Colonic mucosa (tissue), 4 donors: ENCODE measurements around the gene RPH3AL. TPM values are rescaled to one million over a fixed set of nuclear protein-coding genes. Genes with fewer than 3 reads are reported as not detected.

ENCODE experiments used
- DNase-seq: peaks from one replicate; pipeline ENCODE4 v3.0.0-alpha.2; 2020
- H3K27ac ChIP-seq: fragments of 200-600 bp; one replicate; pipeline ENCODE4 v1.8.0; 2021
- H3K27me3 ChIP-seq: fragments of 200-600 bp; one replicate; pipeline ENCODE4 v1.8.0; 2021
- H3K36me3 ChIP-seq: fragments of 200-600 bp; one replicate; pipeline ENCODE4 v1.8.0; 2021
- H3K4me1 ChIP-seq: fragments of 200-600 bp; one replicate; pipeline ENCODE4 v1.8.0; 2021; ENCODE audit warnings: mild to moderate bottlenecking
- H3K4me3 ChIP-seq: fragments of 200-600 bp; one replicate; pipeline ENCODE4 v1.8.0; 2021
- H3K9ac ChIP-seq, 2 donors: one replicate each; pipeline ENCODE4 v1.7.0; 2013; ENCODE audit warnings: control low read depth in 2 of 2, low read depth in 2 of 2, low read length in 2 of 2
- H3K9me3 ChIP-seq: fragments of 200-600 bp; one replicate; pipeline ENCODE4 v1.8.0; 2021
- intact Hi-C: fragments of 100-400 bp; cut with DNase I; formaldehyde crosslinking; loops from one replicate; pipeline ENCODE4 v1.14.1; 2022
- total RNA-seq, 2 donors: library from RNA; stranded (reverse); fragmentation: NEBNext Ultra II Directional in 1 of 2; extraction: Animal tissue kit (Norgen Biotek cat#: 25700) in 1 of 2; gene quantifications; one replicate each; pipeline ENCODE4 v1.2.1, GENCODE V29; 2021
- TF ChIP-seq, protein P1 (sequence below): fragments of 200-600 bp; IDR thresholded peaks from one replicate; pipeline ENCODE4 v1.8.0; 2022; ENCODE audit warnings: antibody characterized with exemption, mild to moderate bottlenecking
- donor health status: healthy.
- donor health status: DM: no; HTN: no; CAD: no.
- donor health status: DM: no; HTN: no; CAD: no.

The RPH3AL gene
- total RNA-seq, 2 donors from 2014 or later: 14.9 to 34.2 TPM

- TF ChIP-seq, protein P1, sequence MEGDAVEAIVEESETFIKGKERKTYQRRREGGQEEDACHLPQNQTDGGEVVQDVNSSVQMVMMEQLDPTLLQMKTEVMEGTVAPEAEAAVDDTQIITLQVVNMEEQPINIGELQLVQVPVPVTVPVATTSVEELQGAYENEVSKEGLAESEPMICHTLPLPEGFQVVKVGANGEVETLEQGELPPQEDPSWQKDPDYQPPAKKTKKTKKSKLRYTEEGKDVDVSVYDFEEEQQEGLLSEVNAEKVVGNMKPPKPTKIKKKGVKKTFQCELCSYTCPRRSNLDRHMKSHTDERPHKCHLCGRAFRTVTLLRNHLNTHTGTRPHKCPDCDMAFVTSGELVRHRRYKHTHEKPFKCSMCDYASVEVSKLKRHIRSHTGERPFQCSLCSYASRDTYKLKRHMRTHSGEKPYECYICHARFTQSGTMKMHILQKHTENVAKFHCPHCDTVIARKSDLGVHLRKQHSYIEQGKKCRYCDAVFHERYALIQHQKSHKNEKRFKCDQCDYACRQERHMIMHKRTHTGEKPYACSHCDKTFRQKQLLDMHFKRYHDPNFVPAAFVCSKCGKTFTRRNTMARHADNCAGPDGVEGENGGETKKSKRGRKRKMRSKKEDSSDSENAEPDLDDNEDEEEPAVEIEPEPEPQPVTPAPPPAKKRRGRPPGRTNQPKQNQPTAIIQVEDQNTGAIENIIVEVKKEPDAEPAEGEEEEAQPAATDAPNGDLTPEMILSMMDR: no peak
- Histone ChIP-seq H3K4me3 (no peak overlapping the region), H3K27me3 (no peaks in the 10 kb centered on the region), H3K27ac (peak overlapping the region; percentile 77), H3K4me1 (peaks cover 3% of the 10 kb centered on the region), H3K9ac (peak overlapping the region; percentile 60 to 63), H3K36me3 (no peaks in the 10 kb centered on the region), H3K9me3 (no peaks in the 10 kb centered on the region)
- intact Hi-C loops: no loop called here
- peak; percentile 21 for DNase-seq
These were observed 119.1 kb downstream of the RPH3AL start for GRCh38 chr17:233473-233941.

DNA sequence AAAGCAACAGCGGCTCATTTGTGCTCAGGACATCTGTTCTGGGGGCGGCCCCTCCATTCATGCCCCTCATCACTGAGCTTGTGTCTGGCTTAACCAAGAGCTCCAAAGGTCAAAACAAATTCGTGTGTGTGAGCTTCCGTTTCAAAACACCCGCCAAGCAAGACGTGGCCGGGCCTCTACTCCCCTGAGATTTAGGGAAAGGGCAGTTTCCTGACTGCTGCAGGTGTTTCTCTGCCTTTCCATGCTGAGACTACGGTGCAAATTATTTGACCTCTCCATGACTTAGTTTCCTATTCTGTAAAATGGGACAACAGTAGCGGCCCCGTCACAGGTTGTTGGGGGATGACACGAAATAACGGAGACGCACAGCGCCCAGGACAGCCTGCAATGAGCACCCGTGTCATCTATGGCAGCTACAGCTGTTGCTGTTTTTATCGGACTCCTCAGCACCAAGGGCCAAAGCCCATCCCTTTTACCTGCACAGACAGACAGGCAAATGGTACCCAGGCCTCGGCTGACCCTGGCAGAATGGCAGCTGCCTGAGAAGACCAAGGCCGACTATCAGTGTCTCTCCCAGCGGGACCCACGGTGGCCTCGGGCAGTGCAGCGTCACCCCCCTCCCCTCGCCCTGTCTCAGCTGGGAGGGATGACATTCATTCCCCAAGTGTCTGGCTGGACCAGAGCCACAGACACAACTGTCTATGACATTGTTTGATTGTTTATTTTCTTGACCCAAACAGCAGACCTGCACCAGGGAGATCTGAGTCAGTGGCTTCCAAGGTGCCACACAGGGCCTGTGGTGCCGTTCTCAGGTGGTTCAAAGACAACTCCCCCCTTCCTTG, 120.4 kb downstream of the RPH3AL start:
- Histone ChIP-seq H3K4me1 (peaks cover 3% of the 10 kb centered on the region), H3K9me3 (no peaks in the 10 kb centered on the region), H3K27ac (no peak overlapping the region), H3K9ac (no peak overlapping the region), H3K36me3 (no peaks in the 10 kb centered on the region), H3K27me3 (no peaks in the 10 kb centered on the region), H3K4me3 (no peak overlapping the region)
- intact Hi-C loops: no loop called here
- TF ChIP-seq, protein P1: no peak
- DNase-seq: peak; percentile 15

GRCh38 chr17:231191-231965, 121.2 kb downstream of the RPH3AL start:
- Histone ChIP-seq H3K9ac (no peak overlapping the region), H3K4me3 (no peak overlapping the region), H3K36me3 (no peaks in the 10 kb centered on the region), H3K4me1 (peaks cover 3% of the 10 kb centered on the region), H3K27ac (no peak overlapping the region), H3K9me3 (no peaks in the 10 kb centered on the region), H3K27me3 (no peaks in the 10 kb centered on the region)
- intact Hi-C loops: no loop called here
- TF ChIP-seq, protein P1: no peak
- peak; percentile 13 for DNase-seq

- Histone ChIP-seq H3K27me3 (no peaks in the 10 kb centered on the region), H3K4me1 (peaks cover 3% of the 10 kb centered on the region), H3K9ac (no peak overlapping the region), H3K27ac (no peak overlapping the region), H3K36me3 (no peaks in the 10 kb centered on the region), H3K9me3 (no peaks in the 10 kb centered on the region), H3K4me3 (no peak overlapping the region)
- DNase-seq: no peak
- TF ChIP-seq, protein P1: no peak
- intact Hi-C loops: no loop called here
These were observed 122.2 kb downstream of the RPH3AL start for GRCh38 chr17:230395-230770.

DNA sequence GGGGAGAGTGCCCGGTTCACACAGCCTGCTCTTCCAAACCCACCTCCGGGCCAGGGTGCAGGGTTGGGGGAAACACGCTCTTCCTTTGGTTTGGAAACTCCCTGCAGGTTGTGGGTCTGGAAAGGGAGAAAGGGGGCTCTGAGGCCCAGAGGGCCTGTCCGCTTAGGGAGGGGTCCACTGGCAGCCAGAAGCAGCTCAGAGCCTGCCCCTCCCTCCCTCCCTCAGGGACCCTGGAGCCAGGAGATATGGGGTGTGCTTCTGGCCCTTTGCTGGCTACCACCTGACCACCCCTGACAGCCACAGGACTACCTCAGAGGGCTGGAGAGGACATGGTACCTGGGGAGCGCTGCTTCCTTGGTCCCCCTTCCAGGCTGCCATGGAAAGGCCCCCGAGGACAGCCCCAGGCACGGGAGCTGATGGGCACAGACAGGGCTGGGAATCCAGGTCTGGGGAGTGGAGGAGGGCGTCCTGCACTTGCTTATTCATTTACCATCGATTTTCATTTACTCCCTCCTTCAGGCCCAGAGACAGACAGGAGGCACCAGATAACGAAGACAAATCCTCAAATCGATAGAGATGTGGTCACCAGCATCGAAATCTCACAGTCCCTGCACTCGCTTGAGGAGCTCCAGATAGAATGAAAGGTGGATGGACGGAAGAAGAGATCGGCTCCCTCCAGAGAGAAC, 122.8 kb downstream of the RPH3AL start:
- intact Hi-C loops: no loop called here
- Histone ChIP-seq H3K4me1 (peaks cover 3% of the 10 kb centered on the region), H3K4me3 (no peak overlapping the region), H3K9ac (no peak overlapping the region), H3K27me3 (no peaks in the 10 kb centered on the region), H3K27ac (no peak overlapping the region), H3K9me3 (no peaks in the 10 kb centered on the region), H3K36me3 (no peaks in the 10 kb centered on the region)
- no peak for DNase-seq
- TF ChIP-seq, protein P1: no peak
